ENCODE data around the gene SLC8A3. TPM values are rescaled to one million over a fixed set of nuclear protein-coding genes. Genes with fewer than 3 reads are reported as not detected.
A peak's percentile ranks its signal among the peaks of the same experiment; 100 is the strongest.

The SLC8A3 gene
- total and polyA plus RNA-seq, 2 experiments from 2014 or later, result 0.42 to 2.6 TPM

GRCh38 chr14:70186900-70187451 is 1.8 kb downstream of the SLC8A3 start:
- WGBS (ENCODE audit: low lambda C conversion rate, missing lambda C conversion rate), result 17% methylated on average over 18 of the region's 26 CpGs
- no peaks in the 10 kb centered on the region for H3K9me2 ChIP-seq (replicated peaks; ENCODE audit: insufficient read depth)
- DNase-seq (ENCODE audit: low spot score), result peak; percentile 63
- TF ChIP-seq CTCF (IDR thresholded peaks at IDR 0.05; ENCODE audit: poor library complexity) (no peak), EZH2phosphoT487 (IDR thresholded peaks at IDR 0.05; ENCODE audit: low read depth, severe bottlenecking, unreplicated experiment) (no peak), EZH2 (IDR thresholded peaks at IDR 0.05; ENCODE audit: borderline replicate concordance) (no peak)
- H2AFZ ChIP-seq, result no peak overlapping the region
- H3K4me3 ChIP-seq, result peak overlapping the region; percentile 81
- peak overlapping the region; percentile 99 for H3K4me2 ChIP-seq
- H3K4me1 ChIP-seq (ENCODE audit: insufficient read depth), result peaks cover 10% of the 10 kb centered on the region
- H3K9me3 ChIP-seq (ENCODE audit: low read depth), result no peaks in the 10 kb centered on the region
- no peaks in the 10 kb centered on the region for H3K36me3 ChIP-seq (replicated peaks; ENCODE audit: insufficient read depth, low read depth)
- H3K27me3 ChIP-seq, result peaks cover 93% of the 10 kb centered on the region
- no peaks in the 10 kb centered on the region for H3K79me2 ChIP-seq
- H4K20me1 ChIP-seq (ENCODE audit: insufficient read depth, poor library complexity, severe bottlenecking), result no peaks in the 10 kb centered on the region
- peak overlapping the region; percentile 54 for H3K27ac ChIP-seq

DNA sequence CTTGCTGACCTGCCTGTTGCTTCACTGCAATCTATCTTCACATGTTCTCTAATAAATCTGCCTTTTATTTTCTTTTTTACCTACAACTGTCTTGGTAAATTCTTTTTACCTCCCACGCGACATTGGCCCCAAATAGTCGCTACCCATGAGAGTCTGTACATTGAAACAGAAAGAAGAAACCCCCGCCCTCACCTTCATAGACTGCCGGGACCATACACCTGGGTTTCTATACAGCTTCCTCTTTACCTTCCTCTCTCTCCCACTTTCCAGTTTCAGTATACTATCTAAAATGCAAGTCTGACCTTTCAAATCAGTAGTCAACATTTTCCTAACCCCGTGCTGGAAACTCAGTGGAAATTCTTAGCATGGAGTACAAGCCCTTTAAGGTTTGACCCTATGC is 4.8 kb downstream of the SLC8A3 start:
- no peaks in the 10 kb centered on the region for H3K79me2 ChIP-seq
- WGBS (ENCODE audit: low lambda C conversion rate, missing lambda C conversion rate), result 97% methylated on average over 6 of the region's 6 CpGs
- no peak overlapping the region for H3K4me3 ChIP-seq
- DNase-seq (ENCODE audit: low spot score), result no peak
- no peak overlapping the region for H3K27ac ChIP-seq
- H2AFZ ChIP-seq, result no peak overlapping the region
- H3K9me3 ChIP-seq (ENCODE audit: low read depth), result no peaks in the 10 kb centered on the region
- no peaks in the 10 kb centered on the region for H3K36me3 ChIP-seq (replicated peaks; ENCODE audit: insufficient read depth, low read depth)
- H3K4me1 ChIP-seq (ENCODE audit: insufficient read depth), result peaks cover 5% of the 10 kb centered on the region
- H4K20me1 ChIP-seq (ENCODE audit: insufficient read depth, poor library complexity, severe bottlenecking), result no peaks in the 10 kb centered on the region
- H3K4me2 ChIP-seq, result no peak overlapping the region
- TF ChIP-seq EZH2 (IDR thresholded peaks at IDR 0.05; ENCODE audit: borderline replicate concordance), result no peak
- TF ChIP-seq EZH2phosphoT487 (IDR thresholded peaks at IDR 0.05; ENCODE audit: low read depth, severe bottlenecking, unreplicated experiment), result no peak
- TF ChIP-seq CTCF (IDR thresholded peaks at IDR 0.05; ENCODE audit: poor library complexity), result no peak
- no peaks in the 10 kb centered on the region for H3K9me2 ChIP-seq (replicated peaks; ENCODE audit: insufficient read depth)
- peaks cover 76% of the 10 kb centered on the region for H3K27me3 ChIP-seq

- H3K27ac ChIP-seq, result no peak overlapping the region
- no peaks in the 10 kb centered on the region for H3K4me1 ChIP-seq (ENCODE audit: insufficient read depth)
- H3K27me3 ChIP-seq, result peaks cover 51% of the 10 kb centered on the region
- H3K36me3 ChIP-seq (replicated peaks; ENCODE audit: insufficient read depth, low read depth), result no peaks in the 10 kb centered on the region
- no peak for TF ChIP-seq EZH2 (IDR thresholded peaks at IDR 0.05; ENCODE audit: borderline replicate concordance)
- no peak for TF ChIP-seq EZH2phosphoT487 (IDR thresholded peaks at IDR 0.05; ENCODE audit: low read depth, severe bottlenecking, unreplicated experiment)
- TF ChIP-seq CTCF (IDR thresholded peaks at IDR 0.05; ENCODE audit: poor library complexity), result no peak
- no peaks in the 10 kb centered on the region for H3K9me2 ChIP-seq (replicated peaks; ENCODE audit: insufficient read depth)
- H3K4me3 ChIP-seq, result no peak overlapping the region
- H3K9me3 ChIP-seq (ENCODE audit: low read depth), result no peaks in the 10 kb centered on the region
- no peak for DNase-seq (ENCODE audit: low spot score)
- no peak overlapping the region for H3K4me2 ChIP-seq
- WGBS (ENCODE audit: low lambda C conversion rate, missing lambda C conversion rate), result 67% methylated on average over 1 of the region's 1 CpG
- H3K79me2 ChIP-seq, result no peaks in the 10 kb centered on the region
- H2AFZ ChIP-seq, result no peak overlapping the region
- no peaks in the 10 kb centered on the region for H4K20me1 ChIP-seq (ENCODE audit: insufficient read depth, poor library complexity, severe bottlenecking)
These were observed 7.5 kb downstream of the SLC8A3 start for GRCh38 chr14:70181276-70181675.

All from hepatocyte (in vitro differentiated cells).